Adipocyte (in vitro differentiated cells): ENCODE data around the gene SPTBN5.

Experiments
- DNase-seq: peaks from one replicate; pipeline ENCODE4 v3.0.0-alpha.2; 2015; ENCODE audit warnings: low read depth
- H3K27me3 ChIP-seq: replicated peaks from 2 replicates; pipeline ENCODE4 v1.7.0; 2013; ENCODE audit warnings: mild to moderate bottlenecking, low read length, moderate library complexity; ENCODE audit not compliant: control insufficient read depth, insufficient read depth
- H3K36me3 ChIP-seq: 2 replicates; pipeline ENCODE4 v1.7.0; 2013; ENCODE audit warnings: low read length, mild to moderate bottlenecking, moderate library complexity; ENCODE audit not compliant: control insufficient read depth, insufficient read depth, severe bottlenecking
- H3K4me1 ChIP-seq: 2 replicates; pipeline ENCODE4 v1.7.0; 2013; ENCODE audit warnings: mild to moderate bottlenecking, low read length, moderate library complexity; ENCODE audit not compliant: control insufficient read depth, insufficient read depth
- H3K4me3 ChIP-seq: 2 replicates; pipeline ENCODE4 v1.7.0; 2013; ENCODE audit warnings: mild to moderate bottlenecking, low read length, moderate library complexity
- H3K9ac ChIP-seq: 2 replicates; pipeline ENCODE4 v1.7.0; 2013; ENCODE audit warnings: mild to moderate bottlenecking, low read length, moderate library complexity
- H3K9me3 ChIP-seq: 2 replicates; pipeline ENCODE4 v1.7.0; 2013; ENCODE audit warnings: mild to moderate bottlenecking, low read length, moderate library complexity; ENCODE audit not compliant: control insufficient read depth

Gene SPTBN5

DNA sequence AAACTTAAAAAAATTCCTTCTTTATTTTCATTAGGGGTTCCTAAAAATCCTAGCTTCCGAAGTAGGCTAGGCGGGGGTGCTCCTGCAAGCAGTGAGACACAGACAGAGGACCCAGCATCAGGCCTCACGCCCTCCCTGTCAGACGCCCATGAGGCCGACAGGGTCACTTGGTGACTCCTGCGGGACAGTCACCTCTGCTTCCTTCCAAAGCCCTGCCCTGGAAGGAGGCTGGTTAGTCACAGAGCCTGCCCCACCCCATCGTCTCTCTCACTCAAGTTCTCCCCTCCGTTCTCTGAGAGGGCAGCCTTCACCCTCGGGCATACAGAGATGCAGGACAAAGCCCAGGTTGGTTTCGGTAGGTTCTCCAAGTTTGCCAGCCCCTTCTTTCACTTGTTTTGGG lies 39.9 kb upstream of the SPTBN5 start:
- no peak overlapping the region for H3K9ac ChIP-seq
- no peak for DNase-seq
- no peaks in the 10 kb centered on the region for H3K9me3 ChIP-seq
- H3K4me1 ChIP-seq, result peaks cover 41% of the 10 kb centered on the region
- no peak overlapping the region for H3K4me3 ChIP-seq
- no peaks in the 10 kb centered on the region for H3K36me3 ChIP-seq
- H3K27me3 ChIP-seq, result no peaks in the 10 kb centered on the region

DNA sequence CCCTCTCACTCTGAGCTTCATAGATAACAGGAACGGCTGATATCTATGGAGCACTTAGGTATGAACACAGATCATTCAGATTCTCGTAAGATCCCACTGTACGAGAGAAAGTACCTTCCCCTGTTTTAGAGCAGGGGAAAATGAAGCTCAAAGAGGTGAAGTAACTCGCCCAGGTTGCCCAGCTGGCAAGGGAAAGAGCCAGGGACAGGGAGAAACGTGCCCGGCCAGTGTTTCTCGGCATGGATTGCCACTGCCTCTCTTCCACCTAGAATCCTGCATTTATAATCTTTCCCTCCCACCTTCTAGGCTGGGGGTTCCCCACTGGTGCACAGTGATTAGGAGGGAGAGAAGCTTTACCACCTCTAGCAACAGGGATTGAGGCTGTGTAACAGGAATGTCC lies 39.5 kb upstream of the SPTBN5 start:
- Histone ChIP-seq H3K4me3 (no peak overlapping the region), H3K27me3 (no peaks in the 10 kb centered on the region), H3K4me1 (peaks cover 45% of the 10 kb centered on the region), H3K9me3 (no peaks in the 10 kb centered on the region), H3K9ac (no peak overlapping the region), H3K36me3 (no peaks in the 10 kb centered on the region)
- no peak for DNase-seq

DNA sequence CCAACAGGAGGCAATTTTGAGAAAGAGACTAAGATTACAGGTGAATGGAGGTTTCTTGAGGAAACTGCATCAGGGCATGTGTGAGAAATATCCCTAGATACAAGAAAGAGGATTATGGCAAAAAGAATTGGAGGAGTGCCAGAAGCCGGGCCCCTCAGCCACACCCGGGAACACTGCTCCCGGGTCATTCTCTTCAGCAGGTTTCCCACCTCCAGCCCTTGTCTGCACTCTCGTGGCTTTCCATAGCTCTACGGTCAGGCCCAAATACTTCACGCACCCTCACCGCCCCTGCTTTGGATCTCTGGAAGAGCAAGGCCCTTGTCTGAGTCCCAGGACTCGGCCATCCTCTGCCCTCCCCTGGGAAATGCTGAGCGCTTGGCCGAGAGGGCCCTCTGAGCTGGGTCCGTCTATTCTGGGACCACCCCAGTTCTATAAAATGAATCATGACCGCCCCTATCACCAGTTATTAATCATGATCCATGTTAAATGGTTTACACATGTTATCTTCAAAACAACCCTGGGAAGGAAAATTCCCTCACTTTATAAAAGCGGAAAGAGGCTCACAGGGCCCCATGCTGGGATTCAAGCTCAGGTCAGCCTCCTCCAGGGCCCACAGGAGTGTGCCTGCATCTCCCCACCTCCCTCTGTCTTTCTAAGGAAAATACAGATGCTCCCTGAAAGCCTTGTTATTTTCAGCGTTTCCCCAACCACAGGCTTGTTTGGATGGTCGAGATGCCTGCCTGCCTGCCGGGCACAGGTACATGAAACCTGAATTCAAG lies 38.8 kb upstream of the SPTBN5 start:
- Histone ChIP-seq H3K36me3 (no peaks in the 10 kb centered on the region), H3K9ac (no peak overlapping the region), H3K4me1 (peaks cover 51% of the 10 kb centered on the region), H3K4me3 (no peak overlapping the region), H3K9me3 (no peaks in the 10 kb centered on the region), H3K27me3 (no peaks in the 10 kb centered on the region)
- DNase-seq, result no peak

DNA sequence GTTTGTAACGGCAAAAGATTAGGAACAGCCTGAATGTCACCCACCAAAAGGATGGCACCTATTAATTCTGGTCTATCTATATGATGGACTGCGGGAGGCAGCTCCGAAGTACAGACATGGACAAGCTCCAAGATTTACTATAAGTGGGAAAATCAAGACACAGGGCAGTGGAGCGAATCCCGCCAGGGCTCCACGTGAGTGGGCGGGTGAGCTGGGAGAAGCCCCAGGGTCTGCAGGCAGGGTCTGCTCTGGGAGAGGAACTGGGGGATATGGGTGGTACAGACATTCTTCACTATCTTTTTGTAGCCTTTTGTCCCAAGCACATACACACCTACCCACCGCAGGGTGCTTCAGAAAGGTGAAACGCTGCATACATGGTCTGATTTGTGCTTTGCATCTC lies 38.2 kb upstream of the SPTBN5 start:
- no peak overlapping the region for H3K4me3 ChIP-seq
- DNase-seq, result no peak
- no peaks in the 10 kb centered on the region for H3K36me3 ChIP-seq
- no peaks in the 10 kb centered on the region for H3K27me3 ChIP-seq
- peaks cover 55% of the 10 kb centered on the region for H3K4me1 ChIP-seq
- H3K9me3 ChIP-seq, result no peaks in the 10 kb centered on the region
- no peak overlapping the region for H3K9ac ChIP-seq

DNA sequence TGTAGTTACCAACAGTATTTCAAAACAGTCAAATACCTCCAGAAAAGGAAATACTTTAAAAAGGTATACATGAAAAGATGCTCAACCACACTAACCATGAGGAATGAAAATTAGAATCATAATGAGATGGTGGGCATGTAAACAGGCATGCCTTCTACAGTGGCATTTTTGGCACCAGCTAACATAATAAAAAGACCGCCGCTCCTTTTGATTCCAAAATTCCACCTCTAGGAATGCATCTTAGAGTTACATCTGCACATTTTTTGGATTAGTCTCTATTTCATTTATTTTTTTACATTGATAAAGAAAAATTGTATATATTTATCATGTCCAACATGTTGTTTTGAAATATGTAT lies 37.0 kb upstream of the SPTBN5 start:
- no peaks in the 10 kb centered on the region for H3K27me3 ChIP-seq
- H3K36me3 ChIP-seq, result no peaks in the 10 kb centered on the region
- no peaks in the 10 kb centered on the region for H3K9me3 ChIP-seq
- H3K4me3 ChIP-seq, result no peak overlapping the region
- H3K9ac ChIP-seq, result no peak overlapping the region
- DNase-seq, result no peak
- H3K4me1 ChIP-seq, result peaks cover 58% of the 10 kb centered on the region

DNA sequence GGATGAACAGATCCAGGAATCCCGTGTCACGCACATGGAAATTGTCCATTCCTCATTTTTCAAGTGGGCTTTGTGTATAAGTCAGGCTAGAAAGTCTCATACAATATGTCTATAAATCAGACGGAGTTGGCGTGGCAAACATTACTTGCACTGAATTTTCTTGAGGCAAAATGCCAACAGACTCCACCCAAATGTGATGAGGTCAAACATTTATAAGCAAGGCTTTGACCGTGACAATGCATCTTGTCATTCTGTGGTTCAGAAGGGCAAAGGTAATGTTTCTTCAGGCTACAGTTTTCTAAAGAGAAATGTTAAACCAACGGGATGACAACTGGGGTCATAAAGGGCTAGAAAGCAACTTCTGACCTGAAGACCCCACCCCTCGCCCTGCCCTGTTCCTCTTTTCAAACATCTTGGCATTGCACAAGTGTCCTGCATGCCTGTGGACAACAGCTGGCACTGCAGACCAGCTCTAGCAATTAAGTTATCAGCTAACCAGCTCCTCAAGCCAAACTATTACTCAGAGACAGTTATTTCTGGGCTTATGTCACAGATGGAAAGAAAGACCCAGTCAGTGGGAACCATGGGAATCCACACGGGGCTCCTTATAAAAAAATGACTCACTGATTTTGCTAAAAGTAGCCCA lies 36.5 kb upstream of the SPTBN5 start:
- peak; percentile 83 for DNase-seq
- Histone ChIP-seq H3K27me3 (no peaks in the 10 kb centered on the region), H3K36me3 (no peaks in the 10 kb centered on the region), H3K9me3 (no peaks in the 10 kb centered on the region), H3K9ac (peak overlapping the region; percentile 5), H3K4me1 (peaks cover 63% of the 10 kb centered on the region), H3K4me3 (no peak overlapping the region)

DNA sequence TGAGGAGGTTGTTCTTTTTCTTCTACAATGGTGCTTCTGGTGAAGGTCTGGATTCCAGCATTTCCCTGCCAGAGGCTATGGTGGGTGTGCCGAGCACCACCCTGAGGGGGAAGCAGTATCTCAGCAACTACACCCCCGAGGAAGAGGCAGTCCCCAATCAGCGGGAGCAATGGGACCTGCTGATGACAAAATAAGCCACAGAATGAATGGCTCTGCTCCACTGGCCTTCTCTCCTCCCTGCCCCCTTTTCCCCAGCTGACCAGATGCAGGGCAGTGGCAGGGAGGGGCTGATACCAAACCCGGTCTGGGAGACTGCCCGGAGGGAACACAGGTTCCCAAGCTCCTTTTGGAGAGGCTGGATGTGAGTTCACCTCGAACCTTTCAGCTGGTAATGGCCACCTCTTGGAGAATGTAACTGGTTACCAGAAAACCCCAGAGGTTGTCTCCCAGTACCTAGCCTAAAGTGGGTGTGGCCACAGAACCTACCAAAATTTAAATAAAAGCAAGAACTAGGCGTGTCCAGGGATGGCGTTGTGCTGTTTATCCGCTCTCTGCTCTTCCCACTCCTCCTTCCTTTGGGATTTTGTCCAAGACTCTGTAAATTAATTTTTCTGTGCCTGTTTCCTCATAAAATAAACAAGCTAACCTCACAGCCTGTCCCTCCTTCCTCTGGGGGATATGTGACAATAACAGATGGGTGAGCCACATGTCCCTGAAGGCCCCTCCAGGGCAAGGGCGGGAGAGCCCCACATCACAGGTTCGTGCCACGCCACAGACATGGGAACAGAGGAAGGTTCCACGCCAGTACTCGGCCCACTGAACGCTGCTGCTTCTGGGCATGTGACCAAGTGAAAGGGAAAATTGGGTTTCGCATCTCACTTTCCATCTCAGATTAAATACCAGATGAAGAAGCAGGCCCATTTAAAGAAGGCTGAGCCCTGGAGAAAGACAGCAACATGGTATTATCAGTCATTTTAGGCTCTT lies 35.1 kb upstream of the SPTBN5 start:
- no peaks in the 10 kb centered on the region for H3K36me3 ChIP-seq
- no peaks in the 10 kb centered on the region for H3K9me3 ChIP-seq
- DNase-seq, result no peak
- no peaks in the 10 kb centered on the region for H3K27me3 ChIP-seq
- peak overlapping the region; percentile 5 for H3K9ac ChIP-seq
- H3K4me1 ChIP-seq, result peaks cover 70% of the 10 kb centered on the region
- H3K4me3 ChIP-seq, result no peak overlapping the region

DNA sequence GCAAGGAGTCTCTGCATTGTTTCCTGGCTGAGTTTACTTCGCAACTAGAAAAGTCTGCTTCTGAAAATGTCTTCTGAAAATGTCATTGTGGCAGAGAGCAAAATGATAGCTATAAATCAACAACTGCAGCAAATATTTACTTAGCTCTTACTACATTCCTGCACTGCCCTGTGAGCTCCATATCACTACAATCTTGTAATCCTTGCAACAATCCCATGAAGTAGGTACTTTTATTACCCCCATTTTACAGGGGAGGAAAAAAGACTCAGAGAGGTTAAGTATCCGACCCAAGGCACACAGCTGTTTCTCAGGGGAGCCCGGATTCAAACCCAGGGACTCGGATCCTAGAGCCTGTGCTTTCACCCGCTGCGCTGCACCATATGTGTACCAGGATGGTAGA lies 34.2 kb upstream of the SPTBN5 start:
- Histone ChIP-seq H3K9me3 (no peaks in the 10 kb centered on the region), H3K9ac (no peak overlapping the region), H3K27me3 (no peaks in the 10 kb centered on the region), H3K4me1 (peaks cover 73% of the 10 kb centered on the region), H3K4me3 (no peak overlapping the region), H3K36me3 (no peaks in the 10 kb centered on the region)
- DNase-seq, result no peak

DNA sequence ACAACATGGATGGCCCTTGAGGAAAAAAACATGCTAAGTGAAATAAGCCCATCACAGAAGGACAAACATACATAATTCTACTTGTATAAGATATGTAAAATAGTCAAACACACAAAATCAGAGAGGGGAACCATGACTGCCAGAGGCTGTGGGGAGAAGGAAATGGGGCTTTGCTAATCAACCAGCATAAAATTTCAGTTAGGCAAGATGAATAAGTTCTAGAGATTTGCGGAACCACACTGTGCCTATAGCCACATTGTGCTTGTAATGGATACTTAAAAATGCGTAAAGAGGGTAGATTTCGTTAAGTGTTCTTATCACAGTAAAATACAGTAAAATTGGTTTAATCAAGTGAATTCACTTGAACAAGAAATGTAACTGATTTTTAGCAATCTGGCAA lies 33.7 kb upstream of the SPTBN5 start:
- Histone ChIP-seq H3K9me3 (no peaks in the 10 kb centered on the region), H3K27me3 (no peaks in the 10 kb centered on the region), H3K36me3 (no peaks in the 10 kb centered on the region), H3K4me3 (no peak overlapping the region), H3K4me1 (peaks cover 77% of the 10 kb centered on the region), H3K9ac (no peak overlapping the region)
- DNase-seq, result no peak

DNA sequence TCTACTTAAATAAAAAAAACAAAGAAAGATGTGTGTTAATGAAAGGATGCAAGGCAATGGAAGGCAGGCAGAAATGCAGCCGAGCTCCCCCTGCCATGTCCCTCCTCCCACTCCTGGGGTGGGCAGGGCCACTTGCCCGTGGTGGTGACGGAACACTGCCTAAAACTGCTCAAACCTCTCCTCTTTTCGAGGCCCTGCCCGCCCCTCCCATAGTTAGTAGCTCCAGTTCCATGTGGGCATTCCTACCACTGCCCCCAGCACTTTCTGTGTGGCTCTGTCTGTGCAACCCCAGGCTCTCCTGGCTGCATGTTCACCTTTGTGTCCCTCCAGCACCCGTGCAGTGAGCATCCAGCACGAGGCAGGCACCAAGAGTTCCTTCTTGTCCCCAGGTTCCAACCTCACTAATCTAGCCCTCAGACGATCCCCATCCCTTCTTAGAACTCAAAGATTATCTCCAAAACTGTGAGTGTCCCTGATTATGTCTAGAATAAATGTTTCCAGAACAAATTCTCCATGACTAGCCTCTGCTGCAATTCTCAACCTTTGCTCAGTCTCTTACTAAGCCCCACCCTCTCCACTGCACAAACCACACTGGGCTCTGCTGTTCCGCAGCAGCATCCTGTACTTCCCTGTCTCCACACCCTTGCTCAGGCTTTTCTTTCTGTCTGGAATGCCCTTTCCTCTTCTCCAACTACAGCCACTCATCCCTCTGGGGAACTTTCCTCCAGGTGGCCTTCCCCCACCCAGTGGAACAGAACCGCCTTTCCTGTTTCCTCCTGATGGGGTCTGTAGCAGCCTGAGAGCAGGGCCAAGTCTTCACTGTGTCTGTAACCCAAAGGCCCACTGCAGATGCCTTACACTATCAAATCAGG lies 32.6 kb upstream of the SPTBN5 start:
- H3K4me1 ChIP-seq, result peaks cover 84% of the 10 kb centered on the region
- no peak for DNase-seq

More for the DNA sequence above, 32.6 kb upstream of the SPTBN5 start:
- no peak overlapping the region for H3K9ac ChIP-seq
- no peaks in the 10 kb centered on the region for H3K27me3 ChIP-seq
- H3K4me3 ChIP-seq, result no peak overlapping the region
- no peaks in the 10 kb centered on the region for H3K9me3 ChIP-seq
- no peaks in the 10 kb centered on the region for H3K36me3 ChIP-seq
